Thymus (tissue), 11 donors: ENCODE results near the gene DSCAM. TPM values are rescaled to one million over a fixed set of nuclear protein-coding genes. Genes with fewer than 3 reads are reported as not detected.
"Not testable (repeated sequence)": the region's sequence is repeated elsewhere in the genome, so short reads cannot be mapped to it uniquely, and the experiment has no call there.

Experiments
- DNase-seq, 9 donors: peaks; one replicate each; pipeline ENCODE4 v3.0.0-alpha.2; 2013; ENCODE audit warnings: low spot score in 9 of 9, low read depth in 6 of 9, missing footprints in 1 of 9
- H3K27ac ChIP-seq, 2 donors: one replicate each; pipeline ENCODE4 v1.5.1; 2013; ENCODE audit warnings: control low read depth in 1 of 2, low read depth in 1 of 2, low read length in 1 of 2, mild to moderate bottlenecking in 1 of 2, moderate library complexity in 1 of 2
- H3K27me3 ChIP-seq, 2 donors: one replicate each; pipeline ENCODE4 v1.5.1; 2013; ENCODE audit warnings: low read length in 1 of 2; ENCODE audit not compliant: control insufficient read depth in 2 of 2, insufficient read depth in 1 of 2
- H3K36me3 ChIP-seq, 2 donors: one replicate each; pipeline ENCODE4 v1.5.1; 2013; ENCODE audit warnings: low read length in 1 of 2, mild to moderate bottlenecking in 1 of 2, moderate library complexity in 1 of 2; ENCODE audit not compliant: control insufficient read depth in 2 of 2, insufficient read depth in 2 of 2
- H3K4me1 ChIP-seq, 2 donors: one replicate each; pipeline ENCODE4 v1.5.1; 2013; ENCODE audit warnings: low read length in 2 of 2; ENCODE audit not compliant: control insufficient read depth in 2 of 2, insufficient read depth in 2 of 2
- H3K4me3 ChIP-seq, 2 donors: one replicate each; pipeline ENCODE4 v1.5.1; 2013; ENCODE audit warnings: low read length in 2 of 2, control low read depth in 1 of 2, mild to moderate bottlenecking in 1 of 2
- H3K9me3 ChIP-seq, 2 donors: one replicate each; pipeline ENCODE4 v1.5.1; 2013; ENCODE audit warnings: low read length in 1 of 2, mild to moderate bottlenecking in 1 of 2; ENCODE audit not compliant: control insufficient read depth in 2 of 2, insufficient read depth in 1 of 2
- WGBS: extraction: QIAGEN DNeasy Blood & Tissue Kit; methylation state at CpG from one replicate; pipeline ENCODE4 v1.1.7; 2013; 5-methylcytosine and 5-hydroxymethylcytosine counted together
- polyA plus RNA-seq: library from polyadenylated mRNA; stranded (reverse); fragments of 200-250 nt; gene quantifications from one replicate; pipeline ENCODE4 v1.2.3, GENCODE V29; 2013
- total RNA-seq: library from RNA; stranded (reverse); fragments of 120-200 nt; gene quantifications from one replicate; pipeline ENCODE4 v1.2.4, GENCODE V29; 2013
- donor health status: healthy.

The DSCAM gene
- total and polyA plus RNA-seq, 2 donors: 0.02 to 0.05 TPM

GRCh38 chr21:40454057-40454456, 392.9 kb downstream of the DSCAM start:
- no peaks in the 10 kb centered on the region for H3K36me3 ChIP-seq
- H3K4me3 ChIP-seq: no peak overlapping the region
- H3K27ac ChIP-seq: no peak overlapping the region
- no peaks in the 10 kb centered on the region for H3K27me3 ChIP-seq
- no peaks in the 10 kb centered on the region for H3K4me1 ChIP-seq
- WGBS: 96% methylated on average over 3 of the region's 3 CpGs
- H3K9me3 ChIP-seq: no peaks in the 10 kb centered on the region
- DNase-seq: no peak

GRCh38 chr21:40453183-40453582, 393.8 kb downstream of the DSCAM start:
- WGBS: 88% methylated on average over 3 of the region's 3 CpGs
- H3K4me1 ChIP-seq: no peaks in the 10 kb centered on the region
- no peaks in the 10 kb centered on the region for H3K27me3 ChIP-seq
- no peaks in the 10 kb centered on the region for H3K36me3 ChIP-seq
- no peak overlapping the region for H3K4me3 ChIP-seq
- H3K27ac ChIP-seq: no peak overlapping the region
- no peak for DNase-seq
- H3K9me3 ChIP-seq: no peaks in the 10 kb centered on the region

- Histone ChIP-seq H3K27me3 (no peaks in the 10 kb centered on the region), H3K36me3 (no peaks in the 10 kb centered on the region), H3K4me1 (no peaks in the 10 kb centered on the region), H3K4me3 (no peak overlapping the region), H3K9me3 (no peaks in the 10 kb centered on the region), H3K27ac (no peak overlapping the region)
- 89% methylated on average over 1 of the region's 1 CpG for WGBS
- no peak for DNase-seq
Observed at GRCh38 chr21:40452548-40452947, 394.4 kb downstream of the DSCAM start.

GRCh38 chr21:40447016-40447415, 399.9 kb downstream of the DSCAM start:
- WGBS: 60% methylated on average over 2 of the region's 2 CpGs

GRCh38 chr21:40445349-40445921, 401.5 kb downstream of the DSCAM start:
- H3K4me3 ChIP-seq: no peak overlapping the region
- no peak for DNase-seq
- no peaks in the 10 kb centered on the region for H3K9me3 ChIP-seq
- no peaks in the 10 kb centered on the region for H3K4me1 ChIP-seq
- no peaks in the 10 kb centered on the region for H3K27me3 ChIP-seq
- no peaks in the 10 kb centered on the region for H3K36me3 ChIP-seq
- H3K27ac ChIP-seq: no peak overlapping the region
- WGBS: 83% methylated on average over 2 of the region's 2 CpGs

More at GRCh38 chr21:40447016-40447415, 399.9 kb downstream of the DSCAM start:
- H3K36me3 ChIP-seq: no peaks in the 10 kb centered on the region
- no peak for DNase-seq
- no peak overlapping the region for H3K4me3 ChIP-seq
- H3K9me3 ChIP-seq: no peaks in the 10 kb centered on the region
- H3K27me3 ChIP-seq: no peaks in the 10 kb centered on the region
- H3K27ac ChIP-seq: no peak overlapping the region
- H3K4me1 ChIP-seq: no peaks in the 10 kb centered on the region

- not testable (repeated sequence) for H3K4me3 ChIP-seq, H3K27me3 ChIP-seq, DNase-seq, H3K36me3 ChIP-seq, H3K9me3 ChIP-seq, H3K4me1 ChIP-seq, H3K27ac ChIP-seq
- WGBS: 76% methylated on average over 2 of the region's 2 CpGs
Observed at GRCh38 chr21:40439581-40439980, 407.4 kb downstream of the DSCAM start.

GRCh38 chr21:40438616-40439015, 408.3 kb downstream of the DSCAM start:
- WGBS: 87% methylated on average over 3 of the region's 3 CpGs
- Histone ChIP-seq H3K4me1 (no peaks in the 10 kb centered on the region), H3K4me3 (no peak overlapping the region), H3K36me3 (no peaks in the 10 kb centered on the region), H3K27ac (no peak overlapping the region), H3K27me3 (no peaks in the 10 kb centered on the region), H3K9me3 (no peaks in the 10 kb centered on the region)
- DNase-seq: no peak

GRCh38 chr21:40436261-40436660, 410.7 kb downstream of the DSCAM start:
- DNase-seq: no peak
- Histone ChIP-seq H3K9me3 (no peaks in the 10 kb centered on the region), H3K36me3 (no peaks in the 10 kb centered on the region), H3K4me1 (no peaks in the 10 kb centered on the region), H3K27ac (no peak overlapping the region), H3K27me3 (no peaks in the 10 kb centered on the region), H3K4me3 (no peak overlapping the region)
- 92% methylated on average over 1 of the region's 1 CpG for WGBS

GRCh38 chr21:40433538-40433937, 413.4 kb downstream of the DSCAM start:
- Histone ChIP-seq H3K27me3 (no peaks in the 10 kb centered on the region), H3K4me1 (no peaks in the 10 kb centered on the region), H3K9me3 (no peaks in the 10 kb centered on the region), H3K27ac (no peak overlapping the region), H3K36me3 (no peaks in the 10 kb centered on the region), H3K4me3 (no peak overlapping the region)
- DNase-seq: no peak
- 97% methylated on average over 2 of the region's 2 CpGs for WGBS

- WGBS: 86% methylated on average over 1 of the region's 1 CpG
- no peak overlapping the region for H3K4me3 ChIP-seq
- no peaks in the 10 kb centered on the region for H3K4me1 ChIP-seq
- no peak for DNase-seq
- no peak overlapping the region for H3K27ac ChIP-seq
- H3K27me3 ChIP-seq: no peaks in the 10 kb centered on the region
- no peaks in the 10 kb centered on the region for H3K36me3 ChIP-seq
- H3K9me3 ChIP-seq: no peaks in the 10 kb centered on the region
Observed at GRCh38 chr21:40425981-40426380, 421.0 kb downstream of the DSCAM start.
